Loucy (cell line): ENCODE measurements around the gene NEDD4L.

Experiments used
- H2AFZ ChIP-seq: fragments of 200-600 bp; sonication (generic); 2 replicates; pipeline ENCODE4 v1.6.0; 2016; ENCODE audit warnings: antibody characterized with exemption, mild to moderate bottlenecking, low read length, moderate library complexity
- H3F3A ChIP-seq: fragments of 200-600 bp; 2 replicates; pipeline ENCODE4 v1.6.0; 2016; ENCODE audit warnings: antibody characterized with exemption, low read depth, mild to moderate bottlenecking
- H3K27me3 ChIP-seq: fragments of 200-600 bp; sonication (generic); 2 replicates; pipeline ENCODE4 v1.6.1; 2014; ENCODE audit warnings: low read length, mild to moderate bottlenecking; ENCODE audit not compliant: insufficient read depth, poor library complexity, severe bottlenecking
- H3K36me3 ChIP-seq: fragments of 200-600 bp; sonication (generic); 2 replicates; pipeline ENCODE4 v1.6.1; 2016; ENCODE audit warnings: low read length; ENCODE audit not compliant: insufficient read depth
- H3K4me1 ChIP-seq: fragments of 200-600 bp; sonication (generic); 2 replicates; pipeline ENCODE4 v1.5.1; 2014; ENCODE audit warnings: low read length, mild to moderate bottlenecking; ENCODE audit not compliant: insufficient read depth, poor library complexity, severe bottlenecking
- H3K4me2 ChIP-seq: fragments of 200-600 bp; sonication (generic); 2 replicates; pipeline ENCODE4 v1.6.0; 2014; ENCODE audit warnings: antibody characterized with exemption, low read length, low read depth, mild to moderate bottlenecking; ENCODE audit not compliant: poor library complexity, severe bottlenecking
- H3K4me3 ChIP-seq: fragments of 200-600 bp; sonication (generic); 2 replicates; pipeline ENCODE4 v1.5.1; 2014; ENCODE audit warnings: low read length, mild to moderate bottlenecking, mixed read lengths; ENCODE audit not compliant: poor library complexity, severe bottlenecking
- H3K79me2 ChIP-seq: fragments of 200-600 bp; sonication (generic); 2 replicates; pipeline ENCODE4 v1.6.1; 2014; ENCODE audit warnings: low read length; ENCODE audit not compliant: insufficient read depth
- H3K9ac ChIP-seq: fragments of 200-600 bp; sonication (generic); 2 replicates; pipeline ENCODE4 v1.6.0; 2014; ENCODE audit warnings: mild to moderate bottlenecking, low read depth, low read length, moderate library complexity; ENCODE audit not compliant: poor library complexity, severe bottlenecking
- H3K9me2 ChIP-seq: fragments of 200-600 bp; sonication (generic); replicated peaks from 2 replicates; pipeline ENCODE4 v1.6.1; 2016; ENCODE audit warnings: low read depth, low read length, mixed read lengths
- H3K9me3 ChIP-seq: fragments of 200-600 bp; sonication (generic); 2 replicates; pipeline ENCODE4 v1.6.1; 2014; ENCODE audit warnings: mild to moderate bottlenecking, antibody characterized with exemption, low read length, low read depth; ENCODE audit not compliant: insufficient read depth
- H4K20me1 ChIP-seq: fragments of 200-600 bp; sonication (generic); 2 replicates; pipeline ENCODE4 v1.6.0; 2014; ENCODE audit warnings: antibody characterized with exemption, low read length, mild to moderate bottlenecking; ENCODE audit not compliant: insufficient read depth, poor library complexity, severe bottlenecking
- CTCF ChIP-seq: fragments of 200-600 bp; sonication (generic); conservative IDR thresholded peaks from 2 replicates; pipeline ENCODE4 v1.5.1; 2014; ENCODE audit warnings: mild to moderate bottlenecking, antibody characterized with exemption, low read length
- EZH2phosphoT487 ChIP-seq: fragments of 200-600 bp; IDR thresholded peaks from 2 replicates; pipeline ENCODE4 v1.6.1; 2018; ENCODE audit warnings: antibody characterized with exemption, mild to moderate bottlenecking, moderate library complexity, borderline replicate concordance

The NEDD4L gene

GRCh38 chr18:58025205-58025604, 18.8 kb upstream of the NEDD4L start:
- Histone ChIP-seq H3K4me2 (no peak overlapping the region), H4K20me1 (no peaks in the 10 kb centered on the region), H3K9ac (no peak overlapping the region), H3K4me3 (no peak overlapping the region), H3K9me3 (no peaks in the 10 kb centered on the region), H3K4me1 (no peaks in the 10 kb centered on the region), H3K36me3 (no peaks in the 10 kb centered on the region), H3K9me2 (no peaks in the 10 kb centered on the region), H3K27me3 (no peaks in the 10 kb centered on the region), H3F3A (no peaks in the 10 kb centered on the region), H2AFZ (no peak overlapping the region), H3K79me2 (no peaks in the 10 kb centered on the region)
- TF ChIP-seq CTCF (no peak), EZH2phosphoT487 (no peak)

GRCh38 chr18:58025733-58026132, 18.3 kb upstream of the NEDD4L start:
- Histone ChIP-seq H3K9ac (no peak overlapping the region), H3K4me2 (no peak overlapping the region), H3F3A (no peaks in the 10 kb centered on the region), H3K36me3 (no peaks in the 10 kb centered on the region), H3K9me3 (no peaks in the 10 kb centered on the region), H4K20me1 (no peaks in the 10 kb centered on the region), H3K79me2 (no peaks in the 10 kb centered on the region), H3K4me1 (no peaks in the 10 kb centered on the region), H3K9me2 (no peaks in the 10 kb centered on the region), H3K27me3 (no peaks in the 10 kb centered on the region), H3K4me3 (no peak overlapping the region), H2AFZ (no peak overlapping the region)
- TF ChIP-seq EZH2phosphoT487: no peak
- TF ChIP-seq CTCF: no peak

GRCh38 chr18:58026395-58026794, 17.6 kb upstream of the NEDD4L start:
- no peaks in the 10 kb centered on the region for H3K9me3 ChIP-seq
- no peak for TF ChIP-seq CTCF
- no peak for TF ChIP-seq EZH2phosphoT487
- H3K79me2 ChIP-seq: no peaks in the 10 kb centered on the region
- no peaks in the 10 kb centered on the region for H3K27me3 ChIP-seq
- H3K4me2 ChIP-seq: no peak overlapping the region
- no peak overlapping the region for H2AFZ ChIP-seq
- no peaks in the 10 kb centered on the region for H3K9me2 ChIP-seq
- H3F3A ChIP-seq: no peaks in the 10 kb centered on the region
- H3K4me1 ChIP-seq: no peaks in the 10 kb centered on the region
- H3K36me3 ChIP-seq: no peaks in the 10 kb centered on the region
- H3K4me3 ChIP-seq: no peak overlapping the region
- no peak overlapping the region for H3K9ac ChIP-seq
- no peaks in the 10 kb centered on the region for H4K20me1 ChIP-seq
